Amniotic stem cell (primary cell): ENCODE results near the gene ATP10A.

Source experiments
- DNase-seq: peaks from one replicate; lab custom pipeline; 2025; lab: John Stamatoyannopoulos, UW

Gene ATP10A

GRCh38 chr15:25695875-25696760 lies 167.0 kb downstream of the ATP10A start:
- DNase-seq = no peak

GRCh38 chr15:25694823-25695312 lies 168.3 kb downstream of the ATP10A start:
- no peak for DNase-seq

- no peak for DNase-seq
Measured at GRCh38 chr15:25694239-25694584, 168.9 kb downstream of the ATP10A start.

GRCh38 chr15:25693321-25694238 lies 169.5 kb downstream of the ATP10A start:
- no peak for DNase-seq

- DNase-seq = no peak
Measured at GRCh38 chr15:25691544-25692430, 171.3 kb downstream of the ATP10A start.

- DNase-seq = peak; percentile 6
Measured at GRCh38 chr15:25690673-25691543, 172.2 kb downstream of the ATP10A start.

- no peak for DNase-seq
Measured at GRCh38 chr15:25689592-25689991, 173.5 kb downstream of the ATP10A start.

GRCh38 chr15:25688166-25688565 lies 175.0 kb downstream of the ATP10A start:
- no peak for DNase-seq

- DNase-seq = no peak
Measured at GRCh38 chr15:25687689-25688088, 175.4 kb downstream of the ATP10A start.

- no peak for DNase-seq
Measured at GRCh38 chr15:25687276-25687675, 175.9 kb downstream of the ATP10A start.

GRCh38 chr15:25686780-25687179 lies 176.3 kb downstream of the ATP10A start:
- no peak for DNase-seq

- DNase-seq = peak; percentile 57
Measured at GRCh38 chr15:25684521-25685431, 178.4 kb downstream of the ATP10A start.

- DNase-seq = no peak
Measured at GRCh38 chr15:25683911-25684310, 179.2 kb downstream of the ATP10A start.

- DNase-seq = no peak
Measured at GRCh38 chr15:25683415-25683814, 179.7 kb downstream of the ATP10A start.

GRCh38 chr15:25682340-25682739 lies 180.8 kb downstream of the ATP10A start:
- no peak for DNase-seq

GRCh38 chr15:25680686-25681025 lies 182.5 kb downstream of the ATP10A start:
- no peak for DNase-seq

GRCh38 chr15:25679964-25680685 lies 183.0 kb downstream of the ATP10A start:
- no peak for DNase-seq

GRCh38 chr15:25679492-25679891 lies 183.6 kb downstream of the ATP10A start:
- DNase-seq = no peak

- no peak for DNase-seq
Measured at GRCh38 chr15:25678500-25678855, 184.6 kb downstream of the ATP10A start.
